ENCODE data around the gene NCDN. TPM values are rescaled to one million over a fixed set of nuclear protein-coding genes. Genes with fewer than 3 reads are reported as not detected.

Gene NCDN
- total RNA-seq, 1 donor: 30.0 TPM

DNA sequence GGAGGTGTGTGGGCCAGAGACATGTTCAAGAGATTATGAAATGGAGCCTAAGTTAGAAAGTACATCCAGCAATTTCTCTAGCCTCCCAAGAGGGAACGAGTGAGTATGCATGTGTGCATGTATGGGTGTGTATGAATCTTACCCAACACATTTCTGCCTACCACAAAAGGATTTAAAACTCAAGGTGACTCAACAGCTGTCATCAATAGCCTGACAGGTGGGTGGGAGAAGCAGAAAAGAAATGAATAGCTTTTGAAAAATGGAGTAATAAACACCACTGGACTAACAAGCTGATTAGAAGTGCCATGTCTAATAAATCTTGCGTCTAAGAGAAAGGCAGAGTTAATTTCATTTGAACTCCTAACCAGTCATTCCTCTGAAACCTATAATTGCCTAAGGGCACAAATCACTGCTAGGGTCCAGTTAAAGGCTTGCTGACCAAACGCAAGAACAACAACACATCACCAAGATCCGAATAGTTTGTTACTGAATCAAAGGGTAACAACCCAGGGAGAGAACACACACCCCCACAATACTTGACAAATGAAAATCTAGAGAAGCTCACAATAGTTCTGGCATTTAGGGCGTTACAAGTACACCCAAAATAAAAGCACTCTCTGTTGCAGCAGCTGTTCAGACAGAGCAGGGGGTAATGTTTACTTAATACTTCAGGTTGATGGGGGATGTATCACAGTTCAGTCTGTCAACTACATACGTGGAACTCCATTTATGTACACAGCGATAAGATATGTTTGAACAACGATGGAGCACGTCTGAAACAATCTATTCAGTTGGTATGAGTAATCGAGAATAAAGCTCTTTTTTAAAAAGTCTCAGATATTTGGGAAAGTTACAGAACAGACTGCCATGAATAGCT lies 1.8 kb upstream of the NCDN start:
- Histone ChIP-seq H3K4me1 (ENCODE audit: insufficient read depth, low read length) (peaks cover 38% of the 10 kb centered on the region), H3K4me3 (ENCODE audit: insufficient read depth, low read length) (peak overlapping the region; percentile 80), H3K36me3 (ENCODE audit: insufficient read depth, low read length) (peaks cover 21% of the 10 kb centered on the region), H3K4me2 (ENCODE audit: insufficient read depth, low read length) (peak overlapping the region; percentile 88), H4K20me1 (ENCODE audit: insufficient read depth, low read length) (peaks cover 37% of the 10 kb centered on the region), H3K9me3 (ENCODE audit: low read depth, low read length) (no peaks in the 10 kb centered on the region), H2AFZ (ENCODE audit: low read length) (peak overlapping the region; percentile 15), H3K79me2 (ENCODE audit: insufficient read depth, low read length) (peaks cover 52% of the 10 kb centered on the region), H3K27me3 (ENCODE audit: insufficient read depth, low read length) (no peaks in the 10 kb centered on the region), H3K27ac (ENCODE audit: low read depth, low read length) (peak overlapping the region; percentile 80)
- peak; percentile 90 for DNase-seq (ENCODE audit: insufficient read length, low spot score, missing footprints)
- TF ChIP-seq, protein P1, sequence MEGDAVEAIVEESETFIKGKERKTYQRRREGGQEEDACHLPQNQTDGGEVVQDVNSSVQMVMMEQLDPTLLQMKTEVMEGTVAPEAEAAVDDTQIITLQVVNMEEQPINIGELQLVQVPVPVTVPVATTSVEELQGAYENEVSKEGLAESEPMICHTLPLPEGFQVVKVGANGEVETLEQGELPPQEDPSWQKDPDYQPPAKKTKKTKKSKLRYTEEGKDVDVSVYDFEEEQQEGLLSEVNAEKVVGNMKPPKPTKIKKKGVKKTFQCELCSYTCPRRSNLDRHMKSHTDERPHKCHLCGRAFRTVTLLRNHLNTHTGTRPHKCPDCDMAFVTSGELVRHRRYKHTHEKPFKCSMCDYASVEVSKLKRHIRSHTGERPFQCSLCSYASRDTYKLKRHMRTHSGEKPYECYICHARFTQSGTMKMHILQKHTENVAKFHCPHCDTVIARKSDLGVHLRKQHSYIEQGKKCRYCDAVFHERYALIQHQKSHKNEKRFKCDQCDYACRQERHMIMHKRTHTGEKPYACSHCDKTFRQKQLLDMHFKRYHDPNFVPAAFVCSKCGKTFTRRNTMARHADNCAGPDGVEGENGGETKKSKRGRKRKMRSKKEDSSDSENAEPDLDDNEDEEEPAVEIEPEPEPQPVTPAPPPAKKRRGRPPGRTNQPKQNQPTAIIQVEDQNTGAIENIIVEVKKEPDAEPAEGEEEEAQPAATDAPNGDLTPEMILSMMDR (IDR thresholded peaks at IDR 0.05; ENCODE audit: extremely low read depth, low read depth, low read length): no peak

DNA sequence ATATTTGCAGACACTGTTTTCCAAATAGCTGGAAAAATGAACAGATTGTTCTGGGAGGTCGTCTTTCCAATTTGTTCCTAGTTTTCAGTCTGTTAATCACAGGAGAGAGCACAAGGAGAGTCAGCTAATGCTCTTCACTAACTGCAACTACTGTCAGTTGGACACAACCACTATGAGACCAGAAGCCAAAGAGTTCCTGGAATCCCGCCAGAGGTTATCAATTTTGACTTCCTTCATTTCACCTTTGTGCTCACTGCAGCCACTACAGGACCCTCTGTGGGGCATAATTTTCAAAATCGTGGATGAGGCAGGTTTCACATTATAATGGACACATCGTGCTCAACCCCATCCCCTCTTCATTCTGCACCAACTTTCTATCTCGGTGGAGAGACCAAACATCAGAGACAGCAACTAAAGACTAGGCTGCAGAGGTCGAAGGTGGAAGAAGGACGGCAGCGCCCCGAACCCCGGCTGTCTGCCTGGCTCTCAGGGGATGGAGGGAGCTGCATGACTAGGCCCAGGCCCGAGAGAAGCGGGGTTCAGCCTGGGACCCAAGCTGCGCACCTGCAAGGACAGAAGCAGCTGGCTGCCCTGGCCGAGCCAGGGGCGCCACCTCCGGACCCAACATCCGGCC lies 998 bp upstream of the NCDN start:
- Histone ChIP-seq H3K27ac (ENCODE audit: low read depth, low read length) (peak overlapping the region; percentile 80), H2AFZ (ENCODE audit: low read length) (peak overlapping the region; percentile 91), H3K79me2 (ENCODE audit: insufficient read depth, low read length) (peaks cover 57% of the 10 kb centered on the region), H3K4me1 (ENCODE audit: insufficient read depth, low read length) (peaks cover 45% of the 10 kb centered on the region), H3K27me3 (ENCODE audit: insufficient read depth, low read length) (no peaks in the 10 kb centered on the region), H4K20me1 (ENCODE audit: insufficient read depth, low read length) (peaks cover 45% of the 10 kb centered on the region), H3K4me3 (ENCODE audit: insufficient read depth, low read length) (peak overlapping the region; percentile 80), H3K9me3 (ENCODE audit: low read depth, low read length) (no peaks in the 10 kb centered on the region), H3K4me2 (ENCODE audit: insufficient read depth, low read length) (peak overlapping the region; percentile 88), H3K36me3 (ENCODE audit: insufficient read depth, low read length) (peaks cover 21% of the 10 kb centered on the region)
- DNase-seq (ENCODE audit: insufficient read length, low spot score, missing footprints): no peak
- TF ChIP-seq, protein P1 (IDR thresholded peaks at IDR 0.05; ENCODE audit: extremely low read depth, low read depth, low read length): no peak

DNA sequence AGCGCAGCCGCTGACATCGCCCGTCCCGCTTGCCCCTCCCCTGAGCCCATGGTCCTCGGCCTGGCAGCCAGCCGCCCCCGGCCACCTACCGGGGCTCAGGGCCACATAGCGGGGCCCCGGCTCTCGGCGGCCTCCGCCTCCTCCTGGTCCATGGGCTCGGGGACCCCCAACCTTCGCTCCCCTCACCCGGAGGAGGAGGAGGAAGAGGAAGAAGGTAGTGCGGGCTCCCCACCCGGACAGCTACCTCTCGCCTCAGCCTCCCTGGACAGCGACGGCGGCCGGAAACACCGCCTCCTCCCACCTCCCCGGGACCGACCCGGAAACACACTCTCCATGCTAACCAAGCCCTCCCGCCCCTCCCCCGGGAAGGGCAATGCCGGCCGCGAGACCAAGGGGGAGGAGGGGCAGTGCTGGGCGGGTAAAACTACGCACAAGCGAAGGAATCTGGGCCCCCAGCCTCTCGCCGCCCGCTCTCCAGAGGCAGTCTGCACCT lies 435 bp upstream of the NCDN start, which contains the start of gene KIAA0319L:
TSS of gene KIAA0319L (minus strand) at position 286 of the 493 bp plus-strand sequence. CDS start 2,912 bp downstream, outside the sequence.
- peak within 1 kb of the TSS; percentile 91 for H2AFZ ChIP-seq (ENCODE audit: low read length)
- peaks cover 50% of the 10 kb centered on the region for H4K20me1 ChIP-seq (ENCODE audit: insufficient read depth, low read length)
- peaks cover 54% of the 10 kb centered on the region for H3K79me2 ChIP-seq (ENCODE audit: insufficient read depth, low read length)
- DNase-seq (ENCODE audit: insufficient read length, low spot score, missing footprints): peak; percentile 95
- H3K9me3 ChIP-seq (ENCODE audit: low read depth, low read length): no peaks in the 10 kb centered on the region
- TF ChIP-seq, protein P1 (IDR thresholded peaks at IDR 0.05; ENCODE audit: extremely low read depth, low read depth, low read length): no peak
- peaks cover 48% of the 10 kb centered on the region for H3K4me1 ChIP-seq (ENCODE audit: insufficient read depth, low read length)
- peak within 1 kb of the TSS; percentile 80 for H3K27ac ChIP-seq (ENCODE audit: low read depth, low read length)
- H3K36me3 ChIP-seq (ENCODE audit: insufficient read depth, low read length): peaks cover 15% of the 10 kb centered on the region
- H3K4me2 ChIP-seq (ENCODE audit: insufficient read depth, low read length): peak within 1 kb of the TSS; percentile 88
- no peaks in the 10 kb centered on the region for H3K27me3 ChIP-seq (ENCODE audit: insufficient read depth, low read length)
- peak within 1 kb of the TSS; percentile 80 for H3K4me3 ChIP-seq (ENCODE audit: insufficient read depth, low read length)

Measured in osteoblast (primary cell).